KMS-11 (cell line): ENCODE measurements around the gene CCDC152.

Experiments
- H2AFZ ChIP-seq: fragments of 200-600 bp; sonication (generic); 2 replicates; pipeline ENCODE4 v1.6.1; 2016; ENCODE audit warnings: antibody characterized with exemption, mixed run types, low read depth
- H3K27ac ChIP-seq: fragments of 200-600 bp; sonication (generic); 2 replicates; pipeline ENCODE4 v1.6.1; 2016; ENCODE audit warnings: mild to moderate bottlenecking, mixed run types
- H3K27me3 ChIP-seq: fragments of 200-600 bp; sonication (generic); 2 replicates; pipeline ENCODE4 v1.6.1; 2017; ENCODE audit warnings: mild to moderate bottlenecking, low read depth, mixed run types, moderate library complexity; ENCODE audit not compliant: insufficient read depth
- H3K36me3 ChIP-seq: fragments of 200-600 bp; sonication (generic); 2 replicates; pipeline ENCODE4 v1.6.1; 2017; ENCODE audit warnings: mild to moderate bottlenecking, mixed run types; ENCODE audit not compliant: insufficient read depth
- H3K4me1 ChIP-seq: fragments of 200-600 bp; sonication (generic); 2 replicates; pipeline ENCODE4 v1.6.1; 2016; ENCODE audit warnings: mild to moderate bottlenecking, low read depth, mixed run types; ENCODE audit not compliant: poor library complexity, severe bottlenecking
- H3K4me2 ChIP-seq: fragments of 200-600 bp; sonication (generic); 2 replicates; pipeline ENCODE4 v1.7.0; 2016; ENCODE audit warnings: mild to moderate bottlenecking, mixed run types
- H3K4me3 ChIP-seq: fragments of 200-600 bp; sonication (generic); IDR thresholded peaks from 2 replicates; pipeline ENCODE4 v1.6.1; 2017; ENCODE audit warnings: low read depth, low read length, mixed read lengths; ENCODE audit not compliant: insufficient read depth
- H3K79me2 ChIP-seq: fragments of 200-600 bp; sonication (generic); 2 replicates; pipeline ENCODE4 v1.6.1; 2016; ENCODE audit warnings: low read depth, mixed run types; ENCODE audit not compliant: insufficient read depth
- H3K9ac ChIP-seq: fragments of 200-600 bp; sonication (generic); 2 replicates; pipeline ENCODE4 v1.6.1; 2016; ENCODE audit warnings: mild to moderate bottlenecking, mixed run types
- H4K20me1 ChIP-seq: fragments of 200-600 bp; sonication (generic); 2 replicates; pipeline ENCODE4 v1.6.1; 2016; ENCODE audit warnings: mild to moderate bottlenecking, mixed run types; ENCODE audit not compliant: insufficient read depth
- TF ChIP-seq, protein P1 (sequence below): fragments of 200-600 bp; sonication (generic); conservative IDR thresholded peaks from 2 replicates; pipeline ENCODE4 v1.6.1; 2017; ENCODE audit warnings: low read depth, mild to moderate bottlenecking, antibody characterized with exemption, low read length, moderate library complexity, mixed read lengths

The CCDC152 gene, protein sequence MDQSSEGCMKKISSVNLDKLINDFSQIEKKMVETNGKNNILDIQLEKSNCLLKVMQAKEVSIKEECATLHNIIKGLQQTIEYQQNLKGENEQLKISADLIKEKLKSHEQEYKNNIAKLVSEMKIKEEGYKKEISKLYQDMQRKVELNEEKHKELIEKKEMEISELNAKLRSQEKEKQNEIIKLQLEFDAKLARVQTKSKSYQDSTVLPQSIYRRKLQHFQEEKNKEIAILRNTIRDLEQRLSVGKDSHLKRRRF

DNA sequence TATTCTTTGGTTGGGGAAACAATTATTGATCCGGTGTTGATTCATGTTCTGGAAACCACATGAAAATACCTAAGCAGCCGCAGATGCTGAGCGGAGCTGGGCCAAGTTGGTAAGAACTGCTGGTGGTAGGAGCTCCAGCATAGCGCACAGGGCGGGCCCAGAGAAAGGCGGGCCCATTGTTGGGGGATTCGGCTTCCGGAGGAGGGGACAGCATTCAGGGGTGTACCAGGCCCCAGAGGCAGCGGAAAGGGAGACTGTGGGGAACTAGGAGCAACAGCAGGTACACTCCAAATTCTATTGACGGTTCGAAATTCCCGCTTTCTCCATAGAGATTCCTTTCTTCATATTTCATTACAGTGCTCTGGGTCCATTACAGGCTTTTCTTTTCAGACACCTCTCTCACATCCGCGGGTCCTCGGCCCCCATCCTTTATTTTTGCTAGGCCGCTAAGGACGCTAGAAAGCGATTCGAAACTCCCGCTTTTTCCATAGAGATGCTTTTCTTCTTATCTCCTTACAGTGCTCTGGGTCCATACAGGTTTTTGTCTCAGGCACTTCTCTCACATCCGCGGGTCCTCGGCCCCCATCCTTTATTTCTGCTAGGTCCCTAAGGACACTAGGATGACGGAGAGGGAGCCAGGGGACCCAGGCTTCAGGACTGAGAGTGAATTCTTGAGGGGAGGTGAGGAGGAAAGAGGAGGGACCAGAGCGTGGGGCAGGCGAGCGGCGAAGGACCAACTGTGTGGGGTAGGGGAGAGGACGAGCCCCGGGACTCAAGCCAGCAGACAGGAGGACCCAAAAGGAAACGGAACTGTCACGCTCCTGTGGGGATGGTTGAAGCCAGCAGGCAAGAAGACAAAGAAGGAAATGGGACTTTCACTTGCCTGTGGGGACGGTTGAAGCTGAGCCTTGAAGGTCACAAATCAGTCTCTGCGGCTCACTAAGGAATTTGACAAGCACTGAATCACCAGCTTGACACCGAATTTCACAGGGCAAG lies at the start of gene CCDC152:
CCDC152 (plus strand) TSS at position 213 of the 996 bp plus-strand sequence. CDS start 2,304 bp downstream, outside the sequence.
- Histone ChIP-seq H3K36me3 (no peaks in the 10 kb centered on the region), H3K4me2 (no peak within 1 kb of the TSS), H3K4me1 (no peaks in the 10 kb centered on the region), H3K79me2 (no peaks in the 10 kb centered on the region), H3K27ac (no peak within 1 kb of the TSS), H2AFZ (no peak within 1 kb of the TSS), H3K27me3 (no peaks in the 10 kb centered on the region), H3K9ac (no peak within 1 kb of the TSS), H4K20me1 (no peaks in the 10 kb centered on the region), H3K4me3 (no peak within 1 kb of the TSS)
- TF ChIP-seq, protein P1, sequence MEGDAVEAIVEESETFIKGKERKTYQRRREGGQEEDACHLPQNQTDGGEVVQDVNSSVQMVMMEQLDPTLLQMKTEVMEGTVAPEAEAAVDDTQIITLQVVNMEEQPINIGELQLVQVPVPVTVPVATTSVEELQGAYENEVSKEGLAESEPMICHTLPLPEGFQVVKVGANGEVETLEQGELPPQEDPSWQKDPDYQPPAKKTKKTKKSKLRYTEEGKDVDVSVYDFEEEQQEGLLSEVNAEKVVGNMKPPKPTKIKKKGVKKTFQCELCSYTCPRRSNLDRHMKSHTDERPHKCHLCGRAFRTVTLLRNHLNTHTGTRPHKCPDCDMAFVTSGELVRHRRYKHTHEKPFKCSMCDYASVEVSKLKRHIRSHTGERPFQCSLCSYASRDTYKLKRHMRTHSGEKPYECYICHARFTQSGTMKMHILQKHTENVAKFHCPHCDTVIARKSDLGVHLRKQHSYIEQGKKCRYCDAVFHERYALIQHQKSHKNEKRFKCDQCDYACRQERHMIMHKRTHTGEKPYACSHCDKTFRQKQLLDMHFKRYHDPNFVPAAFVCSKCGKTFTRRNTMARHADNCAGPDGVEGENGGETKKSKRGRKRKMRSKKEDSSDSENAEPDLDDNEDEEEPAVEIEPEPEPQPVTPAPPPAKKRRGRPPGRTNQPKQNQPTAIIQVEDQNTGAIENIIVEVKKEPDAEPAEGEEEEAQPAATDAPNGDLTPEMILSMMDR = no peak

GRCh38 chr5:42715785-42716184 lies 40.8 kb upstream of the CCDC152 start:
- Histone ChIP-seq H2AFZ (peak overlapping the region; percentile 27; the same call in 1 of the 2 replicates), H3K4me3 (no peak overlapping the region), H3K27ac (peak overlapping the region; percentile 11; the same call in 1 of the 2 replicates), H3K9ac (peak overlapping the region; percentile 11; the same call in 1 of the 2 replicates), H3K27me3 (no peaks in the 10 kb centered on the region), H3K4me2 (peak overlapping the region; percentile 39), H3K36me3 (no peaks in the 10 kb centered on the region), H3K4me1 (peaks cover 52% of the 10 kb centered on the region), H4K20me1 (no peaks in the 10 kb centered on the region), H3K79me2 (no peaks in the 10 kb centered on the region)
- TF ChIP-seq, protein P1 = no peak

GRCh38 chr5:42718591-42718990 lies 38.0 kb upstream of the CCDC152 start:
- TF ChIP-seq, protein P1 = no peak
- Histone ChIP-seq H3K9ac (no peak overlapping the region), H3K4me3 (no peak overlapping the region), H4K20me1 (no peaks in the 10 kb centered on the region), H3K36me3 (no peaks in the 10 kb centered on the region), H3K4me2 (peak overlapping the region; percentile 75; the same call in 1 of the 2 replicates), H3K4me1 (peaks cover 58% of the 10 kb centered on the region), H2AFZ (peak overlapping the region; percentile 14; the same call in 1 of the 2 replicates), H3K27ac (no peak overlapping the region), H3K27me3 (no peaks in the 10 kb centered on the region), H3K79me2 (no peaks in the 10 kb centered on the region)

- Histone ChIP-seq H3K27me3 (no peaks in the 10 kb centered on the region), H3K36me3 (no peaks in the 10 kb centered on the region), H3K27ac (no peak overlapping the region), H4K20me1 (no peaks in the 10 kb centered on the region), H3K4me3 (no peak overlapping the region), H3K4me2 (peak overlapping the region; percentile 75; the same call in 1 of the 2 replicates), H3K4me1 (peaks cover 58% of the 10 kb centered on the region), H3K79me2 (no peaks in the 10 kb centered on the region), H3K9ac (no peak overlapping the region), H2AFZ (no peak overlapping the region)
- TF ChIP-seq, protein P1 = no peak
Observed at GRCh38 chr5:42719034-42719433, 37.6 kb upstream of the CCDC152 start.
